C4-2B (cell line): ENCODE data around the gene DNAJC11.

Experiments
- H3K27ac ChIP-seq: fragments of 450-650 bp; 2 replicates; pipeline ENCODE4 v1.5.1; 2017
- CTCF ChIP-seq: fragments of 450-650 bp; conservative IDR thresholded peaks from 2 replicates; pipeline ENCODE4 v1.5.1; 2017; ENCODE audit warnings: mild to moderate bottlenecking
- ZFX ChIP-seq: fragments of 450-650 bp; IDR thresholded peaks from 2 replicates; pipeline ENCODE4 v1.6.1; 2017

DNAJC11 gene

DNA sequence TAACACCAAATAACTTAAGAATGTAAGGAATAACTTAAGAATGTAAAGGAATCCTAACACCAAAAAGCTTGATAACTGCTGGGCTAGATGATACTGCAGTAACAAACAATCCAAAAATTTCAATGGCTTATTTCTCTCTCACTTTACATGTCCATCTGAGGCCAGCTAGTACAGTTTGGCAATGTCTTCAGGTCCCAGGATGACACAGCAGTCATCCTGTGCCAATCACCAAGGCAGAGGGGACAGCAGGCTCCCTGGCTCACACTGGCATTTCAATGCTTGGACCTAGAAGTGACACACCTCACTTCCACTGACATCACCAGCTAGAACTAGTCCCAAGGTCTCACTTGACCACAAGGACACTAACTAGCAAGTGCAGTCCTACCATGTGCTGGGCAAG, 15.3 kb downstream of the DNAJC11 start:
- H3K27ac ChIP-seq, result no peak overlapping the region
- TF ChIP-seq CTCF, result no peak
- no peak for TF ChIP-seq ZFX

DNA sequence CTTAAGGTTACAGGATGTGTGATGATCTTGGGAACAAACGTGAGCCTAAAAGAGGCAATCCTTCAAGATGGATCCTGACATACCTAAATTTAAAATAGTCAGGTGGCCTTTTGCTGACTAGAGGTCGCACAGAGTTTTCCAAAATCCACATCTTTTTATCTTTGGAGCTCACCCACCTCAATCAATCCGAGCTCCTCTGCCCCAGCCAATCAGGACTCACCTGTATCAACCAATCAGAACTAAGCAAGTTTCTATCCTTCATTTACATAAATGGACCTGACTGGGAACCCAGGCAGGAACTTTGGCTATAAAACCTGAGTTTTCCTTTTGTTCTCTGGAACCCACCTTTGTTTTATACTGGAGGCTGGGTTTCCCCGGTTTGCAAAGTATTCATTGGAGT, 16.2 kb downstream of the DNAJC11 start:
- H3K27ac ChIP-seq, result no peak overlapping the region
- TF ChIP-seq ZFX, result no peak
- TF ChIP-seq CTCF, result no peak

DNA sequence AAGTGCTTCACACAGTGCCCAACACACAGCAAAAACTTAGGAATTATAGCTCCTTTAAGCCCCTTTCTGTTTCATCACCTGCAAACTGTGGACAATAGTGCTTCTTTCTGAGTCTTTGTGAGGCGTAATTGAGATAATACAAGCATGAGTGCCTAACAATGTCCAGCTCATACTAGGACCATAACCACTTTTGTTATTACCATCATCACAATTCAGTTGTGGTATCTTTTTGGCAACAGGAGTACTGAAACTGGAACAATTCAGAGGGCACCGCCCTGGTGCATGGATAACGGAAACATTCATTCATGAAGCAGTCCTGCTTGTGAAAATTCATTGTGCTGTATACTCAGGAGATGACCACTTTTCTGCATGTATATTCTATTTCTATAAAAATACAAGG, 18.2 kb downstream of the DNAJC11 start:
- no peak overlapping the region for H3K27ac ChIP-seq
- TF ChIP-seq CTCF (no peak), ZFX (no peak)

DNA sequence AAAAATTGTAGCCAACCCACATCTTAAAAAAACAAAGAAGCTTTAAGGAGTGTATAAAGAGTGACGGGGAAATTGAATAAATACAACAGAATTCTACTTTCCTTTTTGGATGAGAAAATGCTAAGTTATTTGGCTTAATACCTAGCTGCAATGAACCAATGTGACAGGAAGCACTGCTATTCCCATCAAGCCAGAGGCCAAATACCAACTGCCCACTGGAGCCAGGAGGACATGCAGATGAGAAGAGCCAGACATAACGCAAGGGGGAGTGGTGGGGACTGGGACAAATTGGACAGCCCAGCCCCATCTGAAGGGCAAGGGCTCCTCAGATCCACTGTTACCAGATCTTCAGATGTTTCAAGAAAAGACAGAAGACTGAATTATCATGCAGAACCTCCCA, 25.7 kb downstream of the DNAJC11 start:
- no peak for TF ChIP-seq CTCF
- no peak for TF ChIP-seq ZFX
- no peak overlapping the region for H3K27ac ChIP-seq

- TF ChIP-seq ZFX, result no peak
- TF ChIP-seq CTCF, result no peak
- no peak overlapping the region for H3K27ac ChIP-seq
Measured at GRCh38 chr1:6674771-6675170, 26.8 kb downstream of the DNAJC11 start.

GRCh38 chr1:6673816-6674398, 27.7 kb downstream of the DNAJC11 start:
- TF ChIP-seq CTCF (no peak), ZFX (no peak)
- no peak overlapping the region for H3K27ac ChIP-seq

- H3K27ac ChIP-seq, result no peak overlapping the region
- TF ChIP-seq CTCF (no peak), ZFX (no peak)
Measured at GRCh38 chr1:6672558-6672957, 29.1 kb downstream of the DNAJC11 start.
